ENCODE data around the gene MATN1.

The MATN1 gene

DNA sequence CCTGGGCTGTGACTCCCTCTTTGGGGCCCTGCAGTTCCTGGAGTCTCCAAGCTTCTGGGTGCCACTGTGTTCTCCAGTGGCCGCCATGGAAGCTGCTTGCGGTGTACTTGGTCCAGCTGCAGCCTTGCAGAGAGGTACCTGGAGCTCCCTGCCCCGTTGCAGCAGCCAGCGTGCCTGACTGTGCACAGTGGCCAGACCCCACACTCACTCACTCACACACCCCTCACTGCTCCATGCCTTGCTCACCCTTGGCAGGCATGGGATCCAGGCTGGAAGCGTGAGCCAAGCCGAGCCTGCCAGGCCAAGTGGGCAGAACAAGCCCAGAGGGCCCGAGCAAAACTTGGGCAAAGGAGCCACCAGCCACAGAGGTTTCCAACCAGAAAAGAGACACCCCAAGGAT, 43.0 kb downstream of the MATN1 start:
- no peak for DNase-seq (ENCODE audit: low read depth)

- DNase-seq (ENCODE audit: low read depth), result no peak
Observed at GRCh38 chr1:30679976-30680305, 43.4 kb downstream of the MATN1 start.

DNA sequence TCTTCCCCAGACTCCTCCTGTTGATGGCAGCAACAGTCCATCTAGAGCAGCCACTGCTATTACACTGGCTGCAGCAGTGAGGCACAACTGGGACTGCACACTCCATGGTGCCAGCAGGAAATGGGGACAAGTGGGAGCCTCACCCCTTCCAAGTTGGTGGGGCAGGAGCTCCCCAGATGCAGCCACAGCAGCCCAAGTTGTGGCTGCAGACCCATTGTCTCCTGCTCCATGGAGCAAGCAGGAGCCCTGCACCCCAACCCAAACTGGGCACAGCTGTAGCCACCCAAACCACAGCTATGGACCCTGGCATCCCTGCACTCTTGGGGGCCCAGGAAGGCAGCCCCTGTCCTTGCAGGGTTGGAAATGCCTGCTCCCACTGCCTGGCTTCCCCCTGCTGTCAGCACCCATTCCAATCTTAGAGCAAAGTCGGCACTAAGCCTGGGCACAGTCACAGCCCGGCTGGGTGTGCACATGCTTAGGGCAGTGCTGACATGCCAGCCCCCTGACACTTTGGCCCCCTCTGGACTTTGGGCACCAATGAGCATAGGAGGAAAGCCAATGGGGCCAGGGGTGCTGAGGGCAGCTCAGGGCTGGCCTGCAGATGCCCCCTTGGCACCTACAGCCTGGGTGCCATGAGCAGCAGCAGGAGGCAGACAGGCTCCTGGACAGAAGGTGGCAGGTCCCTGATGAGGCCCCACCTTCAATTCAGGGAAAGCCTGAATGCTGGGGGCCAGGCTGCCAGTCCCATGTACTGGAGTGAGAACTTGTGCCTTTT, 44.0 kb downstream of the MATN1 start:
- no peak for DNase-seq (ENCODE audit: low read depth)

DNA sequence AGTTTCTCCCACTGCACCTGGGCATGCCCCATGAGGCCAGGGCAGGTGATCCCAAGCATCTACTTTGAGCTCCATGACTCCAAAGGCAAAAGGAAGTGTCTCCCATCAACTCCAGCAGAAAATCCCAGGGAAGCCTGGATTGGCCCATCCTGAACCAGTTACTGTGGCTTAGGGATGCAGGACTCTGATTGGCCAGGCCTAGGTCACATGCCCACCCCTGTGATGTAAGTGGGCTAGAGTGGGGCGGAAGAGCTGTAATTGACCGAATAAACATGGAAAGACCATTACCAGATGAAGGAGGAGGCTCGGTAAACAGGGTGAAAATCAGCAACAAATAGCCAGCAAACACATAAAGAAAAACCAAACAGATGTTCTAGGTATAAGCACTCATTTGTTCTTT, 45.2 kb downstream of the MATN1 start:
- DNase-seq (ENCODE audit: low read depth), result no peak

GRCh38 chr1:30677471-30677870, 45.9 kb downstream of the MATN1 start:
- DNase-seq (ENCODE audit: low read depth), result no peak

- no peak for DNase-seq (ENCODE audit: low read depth)
Observed at GRCh38 chr1:30675761-30676160, 47.6 kb downstream of the MATN1 start.

DNA sequence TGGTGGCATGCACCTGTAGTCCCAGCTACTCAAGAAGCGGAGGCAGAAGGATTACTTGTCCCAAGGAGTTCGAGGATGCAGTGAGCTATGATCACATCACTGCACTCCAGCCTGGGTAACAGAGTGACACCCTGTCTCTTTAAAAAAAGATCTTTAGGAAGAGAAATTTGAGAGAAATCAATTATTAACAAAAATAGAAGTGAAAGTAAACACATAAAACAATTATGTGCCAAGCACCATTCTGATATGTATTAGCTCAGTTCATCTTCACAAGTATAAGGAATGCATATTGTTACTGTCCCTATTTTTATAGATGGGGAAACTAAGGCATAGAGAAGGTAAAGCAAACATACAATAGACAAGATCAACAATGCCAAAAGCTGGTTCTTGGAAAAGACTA, 48.1 kb downstream of the MATN1 start:
- DNase-seq (ENCODE audit: low read depth), result no peak

DNA sequence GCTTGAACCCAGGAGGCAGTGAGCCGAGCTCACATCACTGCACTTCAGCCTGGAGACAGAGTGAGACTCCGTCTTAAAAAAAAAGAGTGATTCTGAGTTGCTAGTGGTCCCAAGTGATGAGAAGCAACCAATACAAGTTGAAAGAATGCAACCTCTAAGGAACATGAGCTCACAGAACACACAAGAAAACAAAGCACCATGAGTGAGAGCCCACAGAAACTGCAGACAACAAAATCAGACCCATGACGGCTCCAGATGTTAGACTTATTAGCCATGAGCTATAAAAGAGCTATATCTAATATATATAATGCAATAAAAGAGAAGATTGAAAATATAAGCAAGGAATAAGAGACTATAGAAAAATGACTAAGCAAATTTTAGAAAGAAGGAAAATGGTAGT, 50.0 kb downstream of the MATN1 start:
- no peak for DNase-seq (ENCODE audit: low read depth)

DNA sequence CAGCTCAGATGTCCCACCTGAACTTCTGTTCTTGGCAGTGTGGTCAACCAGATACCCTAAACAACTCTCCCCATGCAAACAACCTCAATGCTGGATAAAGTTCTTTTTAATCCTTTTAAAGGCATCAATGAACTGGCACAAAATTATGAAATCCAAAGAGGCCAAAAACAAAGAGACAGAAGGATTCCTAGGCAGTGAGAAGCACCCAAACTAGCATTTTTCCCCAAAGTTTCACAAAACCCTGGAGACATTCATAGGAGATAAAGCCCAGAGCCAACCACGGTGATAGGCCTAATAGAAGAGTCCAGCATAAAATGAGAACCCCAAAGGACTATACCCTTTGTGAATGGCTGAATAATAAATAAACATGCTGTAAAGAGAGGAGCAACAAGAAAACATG, 50.7 kb downstream of the MATN1 start:
- no peak for DNase-seq (ENCODE audit: low read depth)

DNA sequence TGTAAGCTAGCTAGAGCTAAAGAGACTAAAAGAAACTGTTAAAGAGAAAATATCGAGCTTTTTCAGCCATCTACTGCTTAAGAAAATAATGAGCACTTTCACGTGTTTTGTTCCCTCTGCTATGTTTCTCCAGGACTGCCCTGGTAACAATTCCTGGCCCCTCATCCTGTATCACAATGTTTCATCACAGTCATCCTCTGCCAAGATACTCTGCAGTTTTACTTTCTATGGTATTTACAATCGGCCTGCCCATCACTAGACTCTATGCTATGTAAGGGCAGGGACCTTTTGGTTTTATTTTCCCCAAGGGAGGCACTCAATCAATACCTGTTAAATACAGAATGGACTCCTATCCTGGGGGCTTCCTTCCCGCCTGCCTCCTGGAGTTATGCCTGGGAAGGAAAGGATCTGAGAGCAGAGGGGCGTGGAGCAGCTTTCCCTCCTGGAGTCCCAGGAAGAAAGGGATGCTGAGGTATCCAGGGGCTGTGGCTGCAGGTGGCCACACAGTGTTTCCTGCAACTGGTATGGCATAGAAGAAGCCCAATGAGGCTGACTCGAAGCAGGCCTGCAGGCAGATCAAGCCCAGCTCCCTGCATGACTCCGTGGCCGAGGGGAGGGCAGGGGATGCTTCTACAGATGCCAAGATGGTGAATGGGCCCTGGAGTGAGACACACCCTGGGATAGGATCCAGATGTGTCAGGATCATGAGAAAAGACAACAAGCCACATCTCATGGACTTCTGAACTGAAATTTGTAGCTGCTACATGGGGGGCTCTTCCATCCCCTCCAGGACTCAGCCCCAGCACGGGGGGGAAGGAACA, 52.9 kb downstream of the MATN1 start:
- DNase-seq (ENCODE audit: low read depth), result no peak

GRCh38 chr1:30668546-30669327, 54.6 kb downstream of the MATN1 start:
- no peak for DNase-seq (ENCODE audit: low read depth)

- DNase-seq (ENCODE audit: low read depth), result no peak
Observed at GRCh38 chr1:30668024-30668423, 55.4 kb downstream of the MATN1 start.

- no peak for DNase-seq (ENCODE audit: low read depth)
Observed at GRCh38 chr1:30666756-30667273, 56.6 kb downstream of the MATN1 start.

DNA sequence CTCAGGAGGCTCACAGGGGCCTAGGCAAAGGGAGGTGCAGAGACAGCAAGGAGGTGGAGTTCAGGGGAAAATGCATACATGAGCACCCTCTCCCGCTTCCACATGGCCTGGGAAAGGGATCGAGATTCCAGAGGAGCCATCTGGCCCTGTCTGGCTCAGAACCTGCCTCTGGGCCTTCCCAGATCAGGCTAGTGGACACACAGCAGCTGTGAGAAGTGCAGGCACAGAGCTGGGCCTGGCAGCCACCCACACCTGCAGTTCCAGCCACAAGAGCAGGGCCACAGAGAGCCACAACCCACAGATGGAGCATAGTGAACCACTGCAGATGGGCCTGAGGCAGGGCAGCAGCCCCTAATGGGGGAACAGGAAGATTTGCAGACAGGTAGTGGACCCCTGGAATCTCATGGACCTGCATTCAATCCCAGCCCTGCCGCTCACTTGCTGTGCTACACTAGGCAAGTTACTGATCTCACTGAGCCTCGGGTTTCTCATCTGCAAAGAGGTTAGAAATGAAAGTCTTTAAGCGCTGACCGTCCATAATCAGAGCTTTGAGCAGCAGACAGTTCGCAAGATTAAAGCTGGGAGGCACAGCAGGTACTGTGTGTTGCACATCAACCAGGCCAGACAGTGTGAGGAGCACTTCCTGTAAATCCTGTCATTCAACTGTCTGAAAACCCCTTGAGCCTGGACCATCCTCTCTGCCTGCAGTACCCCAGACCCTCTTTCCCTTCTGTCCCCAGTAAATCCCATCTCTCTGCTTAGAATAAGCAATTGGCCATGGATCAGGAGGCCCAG, 58.0 kb downstream of the MATN1 start:
- DNase-seq (ENCODE audit: low read depth), result no peak

- DNase-seq (ENCODE audit: low read depth), result no peak
Observed at GRCh38 chr1:30664103-30664755, 59.2 kb downstream of the MATN1 start.

GRCh38 chr1:30663596-30664091, 59.7 kb downstream of the MATN1 start:
- no peak for DNase-seq (ENCODE audit: low read depth)

- no peak for DNase-seq (ENCODE audit: low read depth)
Observed at GRCh38 chr1:30662291-30662840, 61.0 kb downstream of the MATN1 start.

DNA sequence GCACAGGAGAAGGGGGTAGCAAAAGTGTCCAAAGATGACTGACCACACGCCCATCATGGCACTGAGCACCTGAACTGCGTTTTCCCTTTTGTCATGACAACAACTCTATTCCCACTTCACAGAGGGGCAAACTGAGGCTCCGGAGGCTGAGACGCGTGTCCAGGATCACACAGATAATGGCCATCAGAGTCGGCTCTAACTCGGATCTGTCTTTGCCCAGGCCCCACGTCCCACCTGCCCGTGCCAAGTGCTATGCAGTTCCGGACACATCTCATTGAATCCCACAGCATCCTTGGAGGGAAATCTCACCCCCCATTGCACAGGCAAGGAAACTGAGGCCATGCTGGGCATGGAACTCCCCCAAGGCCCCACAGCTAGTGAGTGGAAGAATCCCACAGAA, 62.1 kb downstream of the MATN1 start:
- no peak for DNase-seq (ENCODE audit: low read depth)
